WI38 (cell line): ENCODE data around the gene IL19.

Experiments used
- H3K4me3 ChIP-seq: 2 replicates; pipeline ENCODE4 v1.5.1; 2011; ENCODE audit warnings: low read depth, mild to moderate bottlenecking, control low read depth, low read length
- TF ChIP-seq, protein P1 (sequence below): IDR thresholded peaks from 2 replicates; pipeline ENCODE4 v1.5.1; 2012; ENCODE audit warnings: low read depth, mild to moderate bottlenecking, control low read depth, low read length

IL19 gene

GRCh38 chr1:206803221-206803730, 32.7 kb downstream of the IL19 start:
- TF ChIP-seq, protein P1, sequence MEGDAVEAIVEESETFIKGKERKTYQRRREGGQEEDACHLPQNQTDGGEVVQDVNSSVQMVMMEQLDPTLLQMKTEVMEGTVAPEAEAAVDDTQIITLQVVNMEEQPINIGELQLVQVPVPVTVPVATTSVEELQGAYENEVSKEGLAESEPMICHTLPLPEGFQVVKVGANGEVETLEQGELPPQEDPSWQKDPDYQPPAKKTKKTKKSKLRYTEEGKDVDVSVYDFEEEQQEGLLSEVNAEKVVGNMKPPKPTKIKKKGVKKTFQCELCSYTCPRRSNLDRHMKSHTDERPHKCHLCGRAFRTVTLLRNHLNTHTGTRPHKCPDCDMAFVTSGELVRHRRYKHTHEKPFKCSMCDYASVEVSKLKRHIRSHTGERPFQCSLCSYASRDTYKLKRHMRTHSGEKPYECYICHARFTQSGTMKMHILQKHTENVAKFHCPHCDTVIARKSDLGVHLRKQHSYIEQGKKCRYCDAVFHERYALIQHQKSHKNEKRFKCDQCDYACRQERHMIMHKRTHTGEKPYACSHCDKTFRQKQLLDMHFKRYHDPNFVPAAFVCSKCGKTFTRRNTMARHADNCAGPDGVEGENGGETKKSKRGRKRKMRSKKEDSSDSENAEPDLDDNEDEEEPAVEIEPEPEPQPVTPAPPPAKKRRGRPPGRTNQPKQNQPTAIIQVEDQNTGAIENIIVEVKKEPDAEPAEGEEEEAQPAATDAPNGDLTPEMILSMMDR: no peak
- no peak overlapping the region for H3K4me3 ChIP-seq

DNA sequence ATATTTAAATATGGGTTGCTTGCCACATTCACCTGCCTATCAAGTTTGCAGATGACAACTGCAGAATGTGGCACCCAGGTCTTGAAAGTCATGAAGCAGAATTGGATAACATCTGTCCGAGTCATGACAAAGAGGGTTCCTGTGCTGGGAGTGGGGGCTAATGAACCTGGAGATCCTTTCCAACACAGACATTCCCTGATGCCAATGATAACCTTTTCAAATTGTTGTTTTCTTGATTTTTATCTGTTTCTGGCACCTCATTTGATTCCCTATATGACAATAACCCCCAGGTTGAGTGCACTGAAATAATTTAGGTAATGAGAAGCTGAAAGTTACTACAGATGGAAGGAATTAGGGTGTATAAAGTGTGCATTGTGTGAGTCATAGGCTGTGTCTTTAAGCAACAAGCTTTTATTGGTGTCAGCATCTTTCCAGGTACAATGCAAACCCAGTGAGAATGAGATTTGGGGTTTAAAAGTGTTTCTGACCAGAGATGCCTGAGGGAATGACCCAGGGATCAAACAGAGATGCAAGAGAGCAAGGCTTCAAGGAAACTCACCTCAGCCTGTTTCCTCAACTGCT, 33.7 kb downstream of the IL19 start:
- H3K4me3 ChIP-seq: no peak overlapping the region
- TF ChIP-seq, protein P1: no peak

GRCh38 chr1:206805357-206805756, 34.8 kb downstream of the IL19 start:
- no peak overlapping the region for H3K4me3 ChIP-seq
- TF ChIP-seq, protein P1: no peak

DNA sequence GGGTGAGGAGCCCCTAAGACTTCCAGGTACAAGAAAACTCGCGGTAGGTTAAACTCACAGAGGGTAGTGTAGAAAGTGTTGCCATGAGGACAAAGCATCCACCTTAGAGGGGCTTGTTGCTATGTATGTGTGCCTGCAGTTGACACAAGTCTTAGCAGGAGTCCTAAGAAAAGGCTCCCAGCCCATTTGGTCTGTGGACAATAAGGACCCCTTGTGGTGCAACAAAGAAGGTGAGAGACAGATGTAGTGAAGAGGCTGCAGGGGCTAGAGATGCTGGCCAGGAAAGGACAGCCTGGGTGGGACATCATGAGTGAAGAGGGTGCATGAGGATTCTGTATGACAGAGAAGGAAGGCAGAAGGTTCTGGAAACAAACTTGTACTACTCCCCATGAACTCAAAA, 38.0 kb downstream of the IL19 start:
- no peak overlapping the region for H3K4me3 ChIP-seq
- TF ChIP-seq, protein P1: peak; percentile 61

GRCh38 chr1:206809504-206810084, 39.0 kb downstream of the IL19 start:
- TF ChIP-seq, protein P1: peak; percentile 13; the same call in 1 of the 2 replicates
- H3K4me3 ChIP-seq: no peak overlapping the region

DNA sequence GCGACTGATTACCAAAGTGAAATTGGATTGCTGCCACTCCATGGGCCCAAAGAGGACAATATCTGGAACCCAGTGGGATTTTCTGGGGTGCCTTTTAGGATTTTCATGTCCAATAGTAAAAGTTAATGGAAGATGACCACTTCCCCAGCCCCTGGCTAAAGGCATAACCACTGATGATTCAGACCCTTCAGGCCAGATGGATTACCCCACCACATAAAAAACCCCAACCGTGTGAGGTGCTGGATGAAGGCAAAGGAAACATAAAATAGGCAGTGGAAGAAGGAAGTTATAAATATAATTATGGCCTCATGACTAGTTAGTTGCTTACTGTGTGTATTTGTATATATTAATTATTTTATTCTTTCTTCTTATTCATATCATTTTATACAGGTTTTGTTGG, 41.9 kb downstream of the IL19 start:
- TF ChIP-seq, protein P1: no peak
- no peak overlapping the region for H3K4me3 ChIP-seq

DNA sequence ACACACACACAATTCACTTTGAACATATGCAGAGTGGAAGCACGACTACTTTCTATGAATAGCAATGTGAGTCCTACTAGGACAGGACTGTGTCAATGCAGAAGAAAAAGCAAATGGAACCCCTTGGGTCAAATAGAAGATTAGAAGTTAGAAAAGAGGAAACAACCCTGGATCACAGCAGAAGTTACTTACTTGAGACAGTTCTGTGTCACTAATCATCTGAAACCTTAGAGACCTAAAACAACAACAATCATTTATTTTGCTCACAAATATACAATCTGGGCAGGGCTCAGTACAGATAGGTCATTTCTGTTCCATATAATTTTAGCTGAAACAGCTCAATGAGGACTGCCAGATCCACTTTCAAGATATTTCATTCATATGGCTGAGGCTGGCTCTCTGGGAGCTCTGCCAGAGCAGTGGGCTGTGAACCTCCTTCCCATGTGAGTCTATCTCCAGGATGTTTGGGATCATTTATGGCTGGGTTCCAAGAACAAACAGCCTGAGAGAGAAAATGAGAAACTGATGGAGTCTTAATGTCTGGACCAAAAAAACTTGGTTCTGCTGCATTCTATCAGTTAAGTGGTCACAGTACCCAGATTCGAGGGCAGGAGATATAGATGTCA, 44.3 kb downstream of the IL19 start:
- H3K4me3 ChIP-seq: no peak overlapping the region
- TF ChIP-seq, protein P1: no peak
